ENCODE measurements around the gene TMEFF1. TPM values are rescaled to one million over a fixed set of nuclear protein-coding genes. Genes with fewer than 3 reads are reported as not detected.
A peak's percentile ranks its signal among the peaks of the same experiment; 100 is the strongest.

TMEFF1 gene
- total RNA-seq, 2 donors from 2014 or later = 0.19 to 0.50 TPM

GRCh38 chr9:100595391-100596199, 122.6 kb downstream of the TMEFF1 start:
- Mint-ChIP-seq H3K4me3 (no peak overlapping the region), H3K27ac (no peak overlapping the region), H3K36me3 (ENCODE audit: insufficient read depth in 2 of 2) (no peaks in the 10 kb centered on the region), H3K9me3 (no peaks in the 10 kb centered on the region), H3K27me3 (ENCODE audit: low read depth) (peaks cover 15% of the 10 kb centered on the region), H3K4me1 (ENCODE audit: low read depth) (peaks cover 26% of the 10 kb centered on the region)
- DNase-seq (peak in 1 of 2 donors; percentile 39), ATAC-seq (replicated peaks in 1 of 2) (peak; percentile 37 to 39)

GRCh38 chr9:100597236-100597635, 124.3 kb downstream of the TMEFF1 start:
- Mint-ChIP-seq H3K27me3 (ENCODE audit: low read depth) (peaks cover 15% of the 10 kb centered on the region), H3K9me3 (no peaks in the 10 kb centered on the region), H3K36me3 (ENCODE audit: insufficient read depth in 2 of 2) (no peaks in the 10 kb centered on the region), H3K4me3 (peak overlapping the region in 1 of 2 donors; percentile 78), H3K4me1 (ENCODE audit: low read depth) (peaks cover 29% of the 10 kb centered on the region), H3K27ac (no peak overlapping the region)
- ATAC-seq (replicated peaks in 1 of 2) (no peak), DNase-seq (no peak)

- Mint-ChIP-seq H3K36me3 (ENCODE audit: insufficient read depth in 2 of 2) (no peaks in the 10 kb centered on the region), H3K27ac (no peak overlapping the region), H3K27me3 (ENCODE audit: low read depth) (peaks cover 15% of the 10 kb centered on the region), H3K4me1 (ENCODE audit: low read depth) (peaks cover 29% of the 10 kb centered on the region), H3K4me3 (peak overlapping the region; percentile 78 to 82), H3K9me3 (no peaks in the 10 kb centered on the region)
- peak; percentile 74 to 81 for DNase-seq
- ATAC-seq (replicated peaks in 1 of 2) = peak; percentile 81 to 89
Measured at GRCh38 chr9:100598641-100599145, 125.7 kb downstream of the TMEFF1 start.

- H3K9me3 Mint-ChIP-seq = no peaks in the 10 kb centered on the region
- H3K27ac Mint-ChIP-seq = no peak overlapping the region
- DNase-seq (no peak), ATAC-seq (replicated peaks in 1 of 2) (no peak)
- no peak overlapping the region for H3K4me3 Mint-ChIP-seq
- H3K4me1 Mint-ChIP-seq (ENCODE audit: low read depth) = peaks cover 29% of the 10 kb centered on the region
- no peaks in the 10 kb centered on the region for H3K36me3 Mint-ChIP-seq (ENCODE audit: insufficient read depth in 2 of 2)
- peaks cover 15% of the 10 kb centered on the region for H3K27me3 Mint-ChIP-seq (ENCODE audit: low read depth)
Measured at GRCh38 chr9:100600521-100601079, 127.7 kb downstream of the TMEFF1 start.

GRCh38 chr9:100601216-100601615, 128.3 kb downstream of the TMEFF1 start:
- Mint-ChIP-seq H3K27ac (no peak overlapping the region), H3K27me3 (ENCODE audit: low read depth) (peaks cover 15% of the 10 kb centered on the region), H3K4me1 (ENCODE audit: low read depth) (peaks cover 29% of the 10 kb centered on the region), H3K9me3 (no peaks in the 10 kb centered on the region), H3K4me3 (no peak overlapping the region), H3K36me3 (ENCODE audit: insufficient read depth in 2 of 2) (no peaks in the 10 kb centered on the region)
- ATAC-seq (replicated peaks in 1 of 2) (peak; percentile 27 to 55), DNase-seq (peak; percentile 41 to 57)

GRCh38 chr9:100602342-100602801, 129.4 kb downstream of the TMEFF1 start:
- Mint-ChIP-seq H3K27ac (no peak overlapping the region), H3K4me1 (ENCODE audit: low read depth) (peaks cover 29% of the 10 kb centered on the region), H3K27me3 (ENCODE audit: low read depth) (peaks cover 9% of the 10 kb centered on the region), H3K36me3 (ENCODE audit: insufficient read depth in 2 of 2) (no peaks in the 10 kb centered on the region), H3K4me3 (no peak overlapping the region), H3K9me3 (no peaks in the 10 kb centered on the region)
- DNase-seq = no peak
- ATAC-seq (replicated peaks in 1 of 2) = no peak

- peaks cover 3% of the 10 kb centered on the region for H3K4me1 Mint-ChIP-seq (ENCODE audit: low read depth)
- H3K9me3 Mint-ChIP-seq = no peaks in the 10 kb centered on the region
- ATAC-seq (replicated peaks in 1 of 2) (no peak), DNase-seq (no peak)
- no peak overlapping the region for H3K27ac Mint-ChIP-seq
- no peaks in the 10 kb centered on the region for H3K36me3 Mint-ChIP-seq (ENCODE audit: insufficient read depth in 2 of 2)
- H3K4me3 Mint-ChIP-seq = no peak overlapping the region
- H3K27me3 Mint-ChIP-seq (ENCODE audit: low read depth) = no peaks in the 10 kb centered on the region
Measured at GRCh38 chr9:100605405-100605804, 132.5 kb downstream of the TMEFF1 start.

- H3K4me3 Mint-ChIP-seq = no peak overlapping the region
- DNase-seq (no peak), ATAC-seq (replicated peaks in 1 of 2) (no peak)
- peaks cover 6 to 7% of the 10 kb centered on the region in 2 donors for H3K36me3 Mint-ChIP-seq (ENCODE audit: insufficient read depth in 2 of 2)
- H3K9me3 Mint-ChIP-seq = peaks cover 6 to 8% of the 10 kb centered on the region in 2 donors
- no peak overlapping the region for H3K27ac Mint-ChIP-seq
- peaks cover 9% of the 10 kb centered on the region for H3K27me3 Mint-ChIP-seq (ENCODE audit: low read depth)
- no peaks in the 10 kb centered on the region for H3K4me1 Mint-ChIP-seq (ENCODE audit: low read depth)
Measured at GRCh38 chr9:100619194-100619593, 146.2 kb downstream of the TMEFF1 start.

GRCh38 chr9:100619665-100620064, 146.7 kb downstream of the TMEFF1 start:
- no peak overlapping the region for H3K27ac Mint-ChIP-seq
- DNase-seq = no peak
- no peaks in the 10 kb centered on the region for H3K4me1 Mint-ChIP-seq (ENCODE audit: low read depth)
- peaks cover 9% of the 10 kb centered on the region for H3K27me3 Mint-ChIP-seq (ENCODE audit: low read depth)
- no peak for ATAC-seq (replicated peaks in 1 of 2)
- no peak overlapping the region for H3K4me3 Mint-ChIP-seq
- H3K9me3 Mint-ChIP-seq = peaks cover 6 to 8% of the 10 kb centered on the region in 2 donors
- H3K36me3 Mint-ChIP-seq (ENCODE audit: insufficient read depth in 2 of 2) = peaks cover 6 to 7% of the 10 kb centered on the region in 2 donors

- peaks cover 3 to 4% of the 10 kb centered on the region in 2 donors for H3K9me3 Mint-ChIP-seq
- H3K27me3 Mint-ChIP-seq (ENCODE audit: low read depth) = no peaks in the 10 kb centered on the region
- no peak overlapping the region for H3K4me3 Mint-ChIP-seq
- ATAC-seq (replicated peaks in 1 of 2) = no peak
- H3K36me3 Mint-ChIP-seq (ENCODE audit: insufficient read depth in 2 of 2) = peaks cover 1 to 2% of the 10 kb centered on the region in 2 donors
- no peaks in the 10 kb centered on the region for H3K4me1 Mint-ChIP-seq (ENCODE audit: low read depth)
- no peak for DNase-seq
- H3K27ac Mint-ChIP-seq = no peak overlapping the region
Measured at GRCh38 chr9:100623969-100624368, 151.0 kb downstream of the TMEFF1 start.

GRCh38 chr9:100626949-100627348, 154.0 kb downstream of the TMEFF1 start:
- Mint-ChIP-seq H3K9me3 (peaks cover 3 to 4% of the 10 kb centered on the region in 2 donors), H3K27ac (no peak overlapping the region), H3K4me1 (ENCODE audit: low read depth) (no peaks in the 10 kb centered on the region), H3K36me3 (ENCODE audit: insufficient read depth in 2 of 2) (peaks cover 1 to 2% of the 10 kb centered on the region in 2 donors), H3K4me3 (no peak overlapping the region), H3K27me3 (ENCODE audit: low read depth) (peaks cover 5% of the 10 kb centered on the region)
- no peak for ATAC-seq (replicated peaks in 1 of 2)
- DNase-seq = no peak
